ENCODE measurements around the gene ARID4A.

DNA sequence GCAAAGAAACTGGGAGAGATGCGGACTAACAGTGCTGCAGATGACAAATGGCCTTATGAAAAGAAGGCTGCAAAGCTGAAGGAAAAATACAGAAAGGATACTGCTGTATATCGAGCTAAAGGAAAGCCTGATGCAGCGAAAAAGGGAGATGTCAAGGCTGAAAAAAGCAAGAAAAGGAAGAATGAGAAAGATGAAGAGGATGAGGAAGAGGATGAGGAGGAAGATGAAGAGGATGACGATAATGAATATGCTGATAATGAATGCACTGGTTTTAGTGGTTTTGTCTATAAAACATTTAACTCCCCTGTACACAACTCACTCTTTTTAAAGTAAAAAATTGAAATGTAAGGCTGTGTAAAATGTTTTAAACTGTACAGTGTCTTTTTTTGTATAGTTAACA, 13.2 kb upstream of the ARID4A start:
- TF ChIP-seq CTCF (IDR thresholded peaks at IDR 0.05) (no peak), POLR2A (IDR thresholded peaks at IDR 0.05; ENCODE audit: low read depth) (no peak)
